Cardiac fibroblast (primary cell): ENCODE measurements around the gene FGF9.

Source experiments
- DNase-seq, 2 donors: peaks; one replicate each; pipeline versions ENCODE4 v3.0.0 to v3.0.0-alpha.2; 2010; ENCODE audit warnings: low read depth in 2 of 2
- H3K4me3 ChIP-seq, 2 donors: replicated peaks in 1 of 2; 1 replicate in 1 of 2; 2 replicates in 1 of 2; pipeline ENCODE4 v1.5.1; 2011; ENCODE audit warnings: low read depth in 2 of 2, low read length in 2 of 2, mild to moderate bottlenecking in 2 of 2, moderate library complexity in 1 of 2
- CTCF ChIP-seq: IDR thresholded peaks from one replicate; pipeline ENCODE4 v1.5.1; 2011; ENCODE audit warnings: low read depth, mild to moderate bottlenecking, low read length, inconsistent platforms

The FGF9 gene

GRCh38 chr13:21639561-21639960 is 31.3 kb upstream of the FGF9 start:
- no peak for DNase-seq
- H3K4me3 ChIP-seq, result no peak overlapping the region
- no peak for TF ChIP-seq CTCF

- no peak overlapping the region for H3K4me3 ChIP-seq
- no peak for TF ChIP-seq CTCF
- no peak for DNase-seq
These were observed 29.2 kb upstream of the FGF9 start for GRCh38 chr13:21641629-21642028.

DNA sequence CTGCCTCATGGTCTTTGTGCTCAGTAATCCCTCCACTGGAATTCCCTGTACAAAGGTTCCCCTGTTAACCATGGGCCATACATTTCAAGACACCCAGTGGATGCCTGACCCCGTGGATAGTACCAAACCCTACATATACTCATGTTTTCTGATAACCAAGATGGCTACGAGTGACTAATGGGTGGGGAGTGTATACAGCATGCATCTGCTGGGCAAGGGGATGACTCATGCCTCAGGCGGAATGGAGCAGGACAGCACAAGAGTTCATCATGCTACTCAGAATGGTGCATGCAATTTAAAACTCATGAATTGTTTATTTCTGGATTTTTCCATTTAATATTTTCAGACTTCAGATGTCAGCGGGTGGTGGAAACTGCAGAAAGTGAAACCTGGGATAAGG is 13.3 kb upstream of the FGF9 start:
- peak in 1 of 2 donors; percentile 62 for DNase-seq
- TF ChIP-seq CTCF, result no peak
- no peak overlapping the region for H3K4me3 ChIP-seq

DNA sequence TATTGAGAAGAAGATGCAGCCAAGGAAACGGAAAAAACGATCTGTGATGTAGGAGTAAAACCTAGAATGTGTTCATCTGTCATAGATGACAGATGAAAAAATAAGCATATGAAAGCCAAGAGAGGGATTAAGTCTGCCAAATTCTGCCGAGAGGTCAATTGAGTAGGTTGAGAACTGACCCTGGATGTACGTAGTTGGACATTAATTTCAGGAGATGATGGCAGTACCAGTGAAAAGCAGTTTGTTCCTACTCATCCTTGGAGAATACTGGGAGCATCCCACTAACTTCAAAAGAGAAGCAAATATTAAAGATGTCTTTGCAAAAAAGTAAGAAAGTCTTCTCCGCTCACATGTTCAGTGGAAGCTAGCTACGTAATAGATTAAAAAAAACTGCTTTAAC is 11.8 kb upstream of the FGF9 start:
- no peak overlapping the region for H3K4me3 ChIP-seq
- no peak for TF ChIP-seq CTCF
- no peak for DNase-seq

GRCh38 chr13:21661097-21661909 is 9.6 kb upstream of the FGF9 start:
- H3K4me3 ChIP-seq, result no peak overlapping the region
- TF ChIP-seq CTCF, result no peak
- DNase-seq, result no peak

DNA sequence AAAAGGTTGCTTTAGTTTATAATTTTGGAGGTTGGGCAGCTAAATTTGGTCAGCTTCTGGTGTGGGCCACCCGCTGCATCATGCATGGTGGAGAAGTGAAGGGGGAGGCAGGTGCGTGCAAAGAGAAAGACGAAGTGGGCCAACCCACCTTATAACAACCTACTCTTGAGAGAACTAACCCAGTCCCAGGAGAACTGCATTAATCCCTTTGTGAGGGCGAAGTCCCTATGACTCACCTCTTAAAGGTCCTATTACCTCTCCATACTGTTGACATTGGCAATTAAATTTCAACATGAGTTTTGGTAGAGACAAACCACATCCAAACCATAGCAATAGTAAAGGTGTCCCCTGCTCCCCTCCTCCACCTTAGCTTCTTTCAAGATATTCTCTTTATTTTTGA is 7.7 kb upstream of the FGF9 start:
- TF ChIP-seq CTCF, result no peak
- no peak for DNase-seq

More for the DNA sequence above, 7.7 kb upstream of the FGF9 start:
- H3K4me3 ChIP-seq, result no peak overlapping the region
